Myocyte (in vitro differentiated cells): ENCODE measurements around the gene AHNAK. TPM values are rescaled to one million over a fixed set of nuclear protein-coding genes. Genes with fewer than 3 reads are reported as not detected.
"Not testable (repeated sequence)": the region's sequence is repeated elsewhere in the genome, so short reads cannot be mapped to it uniquely, and the experiment has no call there.

Experiments used
- DNase-seq: peaks from one replicate; pipeline ENCODE4 v3.0.0-alpha.2; 2012; ENCODE audit warnings: low read depth
- polyA plus RNA-seq: library from polyadenylated mRNA; unstranded; fragments of >200 nt; gene quantifications from one replicate; pipeline ENCODE4 v1.2.1, GENCODE V29; 2012; ENCODE audit warnings: missing spikeins
- total RNA-seq: library from RNA; depleted of rRNA; stranded (reverse); fragments of >200 nt; gene quantifications from 2 replicates; pipeline ENCODE4 v1.2.3, GENCODE V29; 2014

Gene AHNAK
- 141 and 144 TPM in 2 replicates for total RNA-seq
- polyA plus RNA-seq = 151 TPM

GRCh38 chr11:62546244-62546928 is at the start of gene AHNAK:
AHNAK (minus strand) TSS chr11:62546806; CDS start chr11:62536098, 10,708 bp downstream.
- DNase-seq = peak; percentile 73

GRCh38 chr11:62595124-62595523 is 48.5 kb upstream of the AHNAK start:
- no peak for DNase-seq

GRCh38 chr11:62593434-62594044 is 46.9 kb upstream of the AHNAK start:
- DNase-seq = peak; percentile 76

GRCh38 chr11:62592989-62593421 is 46.4 kb upstream of the AHNAK start:
- DNase-seq = no peak

GRCh38 chr11:62592146-62592815 is 45.7 kb upstream of the AHNAK start:
- no peak for DNase-seq

- peak; percentile 99 for DNase-seq
Measured at GRCh38 chr11:62591448-62592145, 45.0 kb upstream of the AHNAK start, which contains the start of gene TUT1. TUT1 (minus strand) TSS chr11:62591523; CDS start chr11:62591485, 38 bp downstream.

GRCh38 chr11:62588966-62589637 is 42.5 kb upstream of the AHNAK start:
- no peak for DNase-seq

GRCh38 chr11:62585356-62585755 is 38.8 kb upstream of the AHNAK start:
- DNase-seq = not testable (repeated sequence)

- not testable (repeated sequence) for DNase-seq
Measured at GRCh38 chr11:62581735-62582134, 35.1 kb upstream of the AHNAK start.

GRCh38 chr11:62580959-62581715 is 34.5 kb upstream of the AHNAK start:
- no peak for DNase-seq

- no peak for DNase-seq
Measured at GRCh38 chr11:62579252-62579651, 32.6 kb upstream of the AHNAK start.

GRCh38 chr11:62578541-62578940 is 31.9 kb upstream of the AHNAK start:
- DNase-seq = no peak

- DNase-seq = no peak
Measured at GRCh38 chr11:62577046-62577714, 30.6 kb upstream of the AHNAK start.

- no peak for DNase-seq
Measured at GRCh38 chr11:62575837-62576236, 29.2 kb upstream of the AHNAK start.

GRCh38 chr11:62575156-62575555 is 28.6 kb upstream of the AHNAK start:
- DNase-seq = no peak

- peak; percentile 57 for DNase-seq
Measured at GRCh38 chr11:62574363-62575071, 27.9 kb upstream of the AHNAK start.

GRCh38 chr11:62573592-62574362 is 27.2 kb upstream of the AHNAK start, which contains the start of gene EEF1G:
EEF1G (minus strand) TSS chr11:62573891; CDS start chr11:62573842, 49 bp downstream.
- peak; percentile 100 for DNase-seq

GRCh38 chr11:62573006-62573591 is 26.5 kb upstream of the AHNAK start:
- DNase-seq = peak; percentile 41
